SKM-1 (cell line): Measurements from ENCODE around the gene MYO18B.

Source experiments
- DNase-seq: peaks from one replicate; lab custom pipeline; 2025; ENCODE audit not compliant: unreplicated experiment; lab: John Stamatoyannopoulos, UW

The MYO18B gene

GRCh38 chr22:26027341-26027740, 285.4 kb downstream of the MYO18B start:
- no peak for DNase-seq

- no peak for DNase-seq
These were observed 289.7 kb downstream of the MYO18B start for GRCh38 chr22:26031641-26032040.

DNA sequence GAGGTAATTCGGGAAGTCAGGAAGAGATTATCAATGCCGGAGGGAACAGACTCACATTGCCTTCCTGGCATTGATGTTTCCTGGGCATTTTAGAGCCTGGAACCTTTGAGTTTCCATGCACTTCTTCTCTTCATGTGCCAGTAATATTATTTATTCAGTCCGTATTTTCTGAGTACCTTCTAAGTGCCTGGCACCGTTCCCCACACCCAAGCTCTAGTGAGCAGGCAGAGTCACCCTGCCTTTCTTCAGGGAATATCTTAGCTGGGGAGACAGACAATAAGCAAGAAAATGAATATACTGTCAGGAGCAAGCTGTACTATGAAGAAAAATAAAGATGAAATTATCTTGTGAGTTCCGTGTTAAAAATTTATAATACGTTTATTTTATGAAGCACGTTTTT, 291.1 kb downstream of the MYO18B start:
- DNase-seq: no peak

GRCh38 chr22:26033586-26033985, 291.6 kb downstream of the MYO18B start:
- no peak for DNase-seq

DNA sequence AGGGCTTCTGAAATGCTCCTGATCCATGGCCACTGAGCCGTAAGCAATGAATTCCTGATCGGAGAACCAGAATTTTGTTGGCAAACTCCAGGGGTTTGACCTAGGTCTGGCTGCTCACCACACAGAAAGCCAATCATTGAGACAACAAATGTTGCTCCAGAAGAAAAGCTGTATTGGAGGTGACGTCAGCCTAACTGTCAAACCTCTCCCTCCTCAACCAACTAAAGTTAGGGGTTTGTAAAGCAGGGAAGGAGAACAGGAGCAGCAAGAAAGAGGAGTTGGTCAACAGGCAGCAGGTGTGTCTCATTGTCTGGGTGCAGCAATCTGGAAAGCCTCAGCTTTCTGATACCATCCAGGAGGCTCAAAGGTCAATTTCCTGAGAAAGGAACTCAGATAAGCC, 293.5 kb downstream of the MYO18B start:
- DNase-seq: no peak

DNA sequence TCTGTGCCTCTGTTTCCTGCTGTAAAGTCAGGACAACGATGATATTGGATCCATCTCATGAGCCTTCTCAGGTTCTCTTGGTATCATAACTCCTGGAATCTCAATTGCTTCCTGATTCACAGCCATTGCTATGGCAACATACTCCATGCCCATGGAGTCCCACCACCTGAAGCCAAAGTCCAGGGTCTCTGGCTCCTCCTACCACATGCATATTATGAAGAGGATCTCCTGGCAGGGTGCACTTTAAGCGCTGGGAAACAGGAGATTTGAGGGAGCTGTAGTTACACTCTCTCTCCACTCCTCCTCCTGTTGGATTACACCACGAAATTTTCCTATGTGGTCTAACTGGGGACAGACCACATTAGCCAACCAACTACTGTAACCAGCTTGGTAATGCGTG, 296.4 kb downstream of the MYO18B start:
- no peak for DNase-seq

GRCh38 chr22:26041931-26042330, 299.9 kb downstream of the MYO18B start:
- no peak for DNase-seq

- DNase-seq: no peak
These were observed 301.0 kb downstream of the MYO18B start for GRCh38 chr22:26043031-26043430.

GRCh38 chr22:26045051-26045450, 303.1 kb downstream of the MYO18B start:
- no peak for DNase-seq

GRCh38 chr22:26045860-26046259, 303.9 kb downstream of the MYO18B start:
- DNase-seq: no peak

- DNase-seq: no peak
These were observed 305.5 kb downstream of the MYO18B start for GRCh38 chr22:26047516-26047915.

- no peak for DNase-seq
These were observed 305.9 kb downstream of the MYO18B start for GRCh38 chr22:26047920-26048319.

GRCh38 chr22:26050079-26050478, 308.1 kb downstream of the MYO18B start:
- DNase-seq: no peak

GRCh38 chr22:26053737-26054316, 311.8 kb downstream of the MYO18B start:
- no peak for DNase-seq

DNA sequence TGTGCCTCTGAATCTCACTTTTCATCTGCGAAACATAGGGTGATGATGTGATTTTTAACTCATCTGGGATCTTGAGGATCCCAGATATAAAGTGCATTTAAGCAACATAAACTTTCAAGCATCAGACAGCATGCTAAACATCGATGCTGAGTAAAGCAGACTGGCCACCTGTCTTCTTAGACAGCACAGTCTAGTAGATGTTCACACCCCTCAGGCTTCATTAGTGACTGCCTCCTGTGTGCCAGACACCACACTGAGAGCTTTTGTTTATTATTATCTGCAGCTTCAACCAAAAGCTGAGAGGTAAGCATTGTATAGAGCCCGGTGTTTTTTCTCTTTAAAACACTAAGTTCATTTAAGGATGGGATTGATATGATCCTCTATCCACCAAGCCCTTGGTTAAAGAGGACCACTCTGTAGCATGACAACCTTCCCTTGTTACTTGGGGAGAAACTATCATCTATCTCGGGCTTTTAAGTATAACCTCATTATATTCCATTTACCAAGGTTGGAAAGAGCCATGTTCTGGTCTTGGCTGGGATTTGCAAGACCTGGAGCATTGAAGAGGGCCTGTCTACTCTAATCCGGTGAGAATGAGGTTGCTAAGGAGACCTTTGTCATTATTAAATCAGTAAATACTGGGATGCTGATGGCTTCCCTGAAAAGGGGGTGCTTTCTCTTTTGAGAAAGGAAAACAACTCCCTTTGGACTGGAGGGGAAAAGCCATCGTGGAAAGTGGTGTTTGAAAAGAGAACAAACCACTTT, 313.0 kb downstream of the MYO18B start:
- DNase-seq: no peak

DNA sequence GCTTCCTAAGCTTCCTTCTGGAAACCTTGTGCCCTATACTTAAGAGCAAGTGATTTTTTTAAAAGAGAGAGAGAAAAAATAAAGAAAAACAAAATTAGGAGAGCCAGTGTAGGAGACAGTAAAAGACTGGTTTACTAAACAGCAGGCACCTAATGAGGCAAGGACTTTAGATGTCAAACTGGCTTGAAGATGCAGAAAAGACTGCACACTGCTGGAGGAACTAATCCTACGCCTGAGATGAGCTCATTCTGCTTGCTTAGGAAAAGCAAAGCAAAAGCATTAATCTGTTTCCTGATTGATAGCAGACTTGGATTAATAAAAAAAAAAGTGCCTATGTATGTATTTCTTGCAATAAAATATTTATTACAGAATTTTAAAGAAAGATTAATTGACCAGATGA, 313.7 kb downstream of the MYO18B start:
- no peak for DNase-seq

GRCh38 chr22:26056455-26057200, 314.6 kb downstream of the MYO18B start:
- no peak for DNase-seq

- no peak for DNase-seq
These were observed 315.7 kb downstream of the MYO18B start for GRCh38 chr22:26057731-26058130.

DNA sequence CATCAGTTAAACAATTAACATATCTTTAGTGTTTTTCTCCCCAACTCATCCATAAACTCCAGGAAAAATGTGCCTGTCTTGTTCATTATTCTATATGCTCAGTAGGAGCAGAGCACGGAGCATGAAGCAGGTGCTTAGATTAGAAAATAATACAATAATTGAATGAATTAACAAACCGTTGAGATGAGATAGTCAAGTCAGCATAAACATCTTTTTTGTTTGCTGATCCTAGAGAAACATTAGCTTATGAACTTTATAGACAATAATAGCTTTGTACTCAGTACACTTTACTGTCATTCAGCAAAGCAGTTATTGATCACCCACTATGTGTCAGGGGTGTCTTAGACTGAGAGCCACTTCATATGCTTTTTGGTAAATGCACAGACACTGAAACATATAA, 322.1 kb downstream of the MYO18B start:
- no peak for DNase-seq

GRCh38 chr22:26065847-26066246, 323.9 kb downstream of the MYO18B start:
- no peak for DNase-seq

GRCh38 chr22:26066534-26066933, 324.5 kb downstream of the MYO18B start:
- DNase-seq: no peak

GRCh38 chr22:26068571-26068970, 326.6 kb downstream of the MYO18B start:
- DNase-seq: no peak
